Transverse colon (tissue), 4 donors: Measurements from ENCODE around the gene LSR. TPM values are rescaled to one million over a fixed set of nuclear protein-coding genes. Genes with fewer than 3 reads are reported as not detected.

ENCODE experiments used
- DNase-seq: peaks from one replicate; pipeline ENCODE4 v3.0.0-alpha.2; 2019
- H3K27ac ChIP-seq, 4 donors: fragments of 200-600 bp; sonication (generic); 2 replicates each; pipeline ENCODE4 v1.5.1; 2016 to 2018; ENCODE audit warnings: inconsistent platforms in 4 of 4
- H3K27me3 ChIP-seq: fragments of 200-600 bp; sonication (generic); 2 replicates; pipeline ENCODE4 v1.5.1; 2017; ENCODE audit warnings: inconsistent platforms
- H3K36me3 ChIP-seq, 4 donors: fragments of 200-600 bp; sonication (generic); 2 replicates each; pipeline ENCODE4 v1.5.1; 2017 to 2019; ENCODE audit warnings: inconsistent platforms in 4 of 4
- H3K4me1 ChIP-seq, 4 donors: fragments of 200-600 bp; sonication (generic); 2 replicates each; pipeline ENCODE4 v1.5.1; 2017 to 2020; ENCODE audit warnings: inconsistent platforms in 4 of 4
- H3K4me3 ChIP-seq, 4 donors: fragments of 200-600 bp; sonication (generic); 1 replicate in 1 of 4; 2 replicates in 3 of 4; pipeline versions ENCODE4 v1.5.1 to v1.6.1; 2017 to 2019; ENCODE audit warnings: inconsistent platforms in 4 of 4
- H3K9me3 ChIP-seq, 2 donors: fragments of 200-600 bp; sonication (generic); 2 replicates each; pipeline ENCODE4 v1.5.1; 2017 to 2019; ENCODE audit warnings: inconsistent platforms in 2 of 2
- CTCF ChIP-seq, 5 experiments: fragments of 200-600 bp in 3 of 5; fragments of 450-650 bp in 2 of 5; sonication (generic) in 3 of 5; IDR thresholded peaks; 1 replicate in 2 of 5; 2 replicates in 3 of 5; pipeline ENCODE4 v1.5.1; 2016 to 2017; ENCODE audit warnings: antibody characterized with exemption in 5 of 5, inconsistent platforms in 3 of 5, mild to moderate bottlenecking in 2 of 5, moderate library complexity in 1 of 5
- EP300 ChIP-seq: sonication (generic); formaldehyde crosslinking; IDR thresholded peaks from one replicate; pipeline ENCODE4 v1.6.1; 2017; ENCODE audit warnings: antibody characterized with exemption, low read depth
- POLR2A ChIP-seq: fragments of 450-650 bp; IDR thresholded peaks from one replicate; pipeline ENCODE4 v1.6.1; 2016; ENCODE audit warnings: antibody characterized with exemption, mild to moderate bottlenecking, moderate library complexity
- POLR2AphosphoS5 ChIP-seq, 3 donors: sonication (generic); formaldehyde crosslinking; IDR thresholded peaks; one replicate each; pipeline ENCODE4 v1.6.1; 2016; ENCODE audit warnings: antibody characterized with exemption in 3 of 3
- WGBS, 2 donors: methylation state at CpG; one replicate each; pipeline ENCODE4 v1.1.5; 2018; ENCODE audit warnings: low coverage in 1 of 2; 5-methylcytosine and 5-hydroxymethylcytosine counted together
- in situ Hi-C, 4 donors: fragments of 200-750 bp; cut with MboI; loops; one replicate each; pipeline versions ENCODE4 v1.15.0 to v1.15.1; 2017; ENCODE audit warnings: low sequenced_read_pairs in 3 of 4, low pct_ligation_motif_present in 1 of 4, low pct_unique_long_range_greater_than_20kb in 1 of 4
- intact Hi-C: fragments of 100-400 bp; cut with DNase I; formaldehyde crosslinking; loops from one replicate; pipeline ENCODE4 v1.15.1; 2023; ENCODE audit warnings: low total_unique reads
- total RNA-seq, 4 donors: library from RNA; depleted of rRNA; stranded (reverse); fragments of >200 nt; gene quantifications; one replicate each; pipeline ENCODE4 v1.1.0, GENCODE V29; 2016

LSR gene
- total RNA-seq, 4 donors from 2014 or later = 124 to 484 (median 330) TPM

GRCh38 chr19:35207391-35207871, 41.4 kb upstream of the LSR start:
- Histone ChIP-seq H3K36me3 (no peaks in the 10 kb centered on the region), H3K4me1 (peaks cover 0 to 37% (median 0%) of the 10 kb centered on the region in 4 donors), H3K4me3 (no peak overlapping the region), H3K27ac (peak overlapping the region; percentile 57 to 70 (median 61)), H3K27me3 (no peaks in the 10 kb centered on the region), H3K9me3 (no peaks in the 10 kb centered on the region)
- in situ Hi-C loops (no loop called here), intact Hi-C loops (no loop called here)
- 78 to 79% methylated on average over 8 of the region's 8 CpGs for WGBS, 2 donors
- no peak for TF ChIP-seq POLR2AphosphoS5 (IDR thresholded peaks at IDR 0.05)
- TF ChIP-seq POLR2A = no peak
- TF ChIP-seq EP300 = no peak
- DNase-seq = no peak

- Histone ChIP-seq H3K36me3 (no peaks in the 10 kb centered on the region), H3K4me3 (no peak overlapping the region), H3K27ac (peak overlapping the region in 3 of 4 donors; percentile 60 to 70 (median 62)), H3K27me3 (no peaks in the 10 kb centered on the region), H3K9me3 (no peaks in the 10 kb centered on the region), H3K4me1 (peaks cover 0 to 44% (median under 1%) of the 10 kb centered on the region in 4 donors)
- 83 to 96% methylated on average over 4 to 8 of the region's 8 CpGs for WGBS, 2 donors
- intact Hi-C loops = no loop called here
- in situ Hi-C loops = no loop called here
- no peak for DNase-seq
- TF ChIP-seq CTCF (IDR thresholded peaks at IDR 0.05) = no peak
- TF ChIP-seq POLR2A = no peak
- no peak for TF ChIP-seq POLR2AphosphoS5 (IDR thresholded peaks at IDR 0.05)
- TF ChIP-seq EP300 = no peak
Observed at GRCh38 chr19:35208121-35208520, 40.7 kb upstream of the LSR start.

GRCh38 chr19:35209646-35210045, 39.2 kb upstream of the LSR start:
- no peak for TF ChIP-seq POLR2A
- Histone ChIP-seq H3K27ac (no peak overlapping the region), H3K27me3 (no peaks in the 10 kb centered on the region), H3K4me3 (no peak overlapping the region), H3K4me1 (peaks cover 8 to 57% (median 12%) of the 10 kb centered on the region in 4 donors), H3K36me3 (no peaks in the 10 kb centered on the region), H3K9me3 (no peaks in the 10 kb centered on the region)
- no peak for DNase-seq
- intact Hi-C loops = no loop called here
- in situ Hi-C loops = no loop called here
- 79 to 80% methylated on average over 4 of the region's 4 CpGs for WGBS, 2 donors

GRCh38 chr19:35211545-35212230, 37.1 kb upstream of the LSR start:
- H3K9me3 ChIP-seq = no peaks in the 10 kb centered on the region
- H3K36me3 ChIP-seq = no peaks in the 10 kb centered on the region
- DNase-seq = peak; percentile 70
- WGBS, 2 donors = 65% methylated on average over 7 of the region's 7 CpGs; no CpG with 5 or more reads in 1 of the 2 donors
- no peak for TF ChIP-seq EP300
- peak in 2 of 3 donors; percentile 28 to 44 for TF ChIP-seq POLR2AphosphoS5 (IDR thresholded peaks at IDR 0.05)
- no peak for TF ChIP-seq POLR2A
- peak overlapping the region; percentile 71 to 81 (median 75) for H3K27ac ChIP-seq
- H3K4me1 ChIP-seq = peaks cover 8 to 37% (median 12%) of the 10 kb centered on the region in 4 donors
- intact Hi-C loops (no loop called here), in situ Hi-C loops (no loop called here)
- H3K4me3 ChIP-seq = no peak overlapping the region
- H3K27me3 ChIP-seq = no peaks in the 10 kb centered on the region

GRCh38 chr19:35212241-35212640, 36.6 kb upstream of the LSR start:
- Histone ChIP-seq H3K27me3 (no peaks in the 10 kb centered on the region), H3K9me3 (no peaks in the 10 kb centered on the region), H3K36me3 (no peaks in the 10 kb centered on the region), H3K4me1 (peaks cover 8 to 34% (median 12%) of the 10 kb centered on the region in 4 donors), H3K4me3 (no peak overlapping the region), H3K27ac (peak overlapping the region; percentile 71 to 81 (median 75))
- intact Hi-C loops = no loop called here
- in situ Hi-C loops = no loop called here
- 63 to 70% methylated on average over 2 to 7 of the region's 7 CpGs for WGBS, 2 donors
- no peak for TF ChIP-seq EP300
- no peak for TF ChIP-seq POLR2A
- TF ChIP-seq POLR2AphosphoS5 (IDR thresholded peaks at IDR 0.05) = no peak
- TF ChIP-seq CTCF (IDR thresholded peaks at IDR 0.05) = no peak
- no peak for DNase-seq
